Neural crest cell (in vitro differentiated cells): Measurements from ENCODE around the gene CCDC138. TPM values are rescaled to one million over a fixed set of nuclear protein-coding genes. Genes with fewer than 3 reads are reported as not detected.
A peak's percentile ranks its signal among the peaks of the same experiment; 100 is the strongest.

Source experiments
- DNase-seq: peaks from one replicate; pipeline ENCODE4 v3.0.0; 2021; ENCODE audit warnings: low read depth, mixed read lengths, low spot score
- H3K27ac Mint-ChIP-seq: one replicate; pipeline ENCODE4 v1.8.0; 2021; ENCODE audit warnings: mild to moderate bottlenecking, mixed read lengths; ENCODE audit not compliant: unreplicated experiment
- H3K27me3 Mint-ChIP-seq: 2 replicates; pipeline ENCODE4 v1.8.0; 2021; ENCODE audit warnings: low read depth, mild to moderate bottlenecking, mixed read lengths
- H3K36me3 Mint-ChIP-seq: 2 replicates; pipeline ENCODE4 v1.8.0; 2021; ENCODE audit warnings: low read depth, mild to moderate bottlenecking, mixed read lengths
- H3K4me1 Mint-ChIP-seq: 2 replicates; pipeline ENCODE4 v1.8.0; 2021; ENCODE audit warnings: mixed read lengths
- H3K4me3 Mint-ChIP-seq: one replicate; pipeline ENCODE4 v1.8.0; 2021; ENCODE audit warnings: mild to moderate bottlenecking, mixed read lengths
- H3K9me3 Mint-ChIP-seq: 2 replicates; pipeline ENCODE4 v1.8.0; 2021; ENCODE audit warnings: mixed read lengths
- CTCF ChIP-seq: fragments of 200-600 bp; sonication (generic); conservative IDR thresholded peaks from 2 replicates; pipeline ENCODE4 v1.5.0; 2021; ENCODE audit warnings: antibody characterized with exemption, mild to moderate bottlenecking
- total RNA-seq: library from RNA; stranded (reverse); gene quantifications from 2 replicates; pipeline ENCODE4 v1.2.1, GENCODE V29; 2021

CCDC138 gene
- total RNA-seq, 1 donor from 2014 or later = 39.7 TPM

- no peak for TF ChIP-seq CTCF
- Mint-ChIP-seq H3K4me1 (peaks cover 4% of the 10 kb centered on the region), H3K4me3 (no peak overlapping the region), H3K27ac (no peak overlapping the region), H3K36me3 (no peaks in the 10 kb centered on the region), H3K9me3 (no peaks in the 10 kb centered on the region), H3K27me3 (no peaks in the 10 kb centered on the region)
- no peak for DNase-seq
Observed at GRCh38 chr2:108923736-108924579, 137.4 kb downstream of the CCDC138 start.

GRCh38 chr2:108924580-108925251 lies 138.1 kb downstream of the CCDC138 start:
- no peak overlapping the region for H3K4me3 Mint-ChIP-seq
- DNase-seq = no peak
- peaks cover 4% of the 10 kb centered on the region for H3K4me1 Mint-ChIP-seq
- no peaks in the 10 kb centered on the region for H3K27me3 Mint-ChIP-seq
- no peak for TF ChIP-seq CTCF
- H3K9me3 Mint-ChIP-seq = no peaks in the 10 kb centered on the region
- H3K36me3 Mint-ChIP-seq = no peaks in the 10 kb centered on the region
- H3K27ac Mint-ChIP-seq = peak overlapping the region; percentile 68

- H3K27ac Mint-ChIP-seq = no peak overlapping the region
- no peaks in the 10 kb centered on the region for H3K9me3 Mint-ChIP-seq
- H3K4me3 Mint-ChIP-seq = no peak overlapping the region
- no peaks in the 10 kb centered on the region for H3K27me3 Mint-ChIP-seq
- TF ChIP-seq CTCF = no peak
- H3K36me3 Mint-ChIP-seq = no peaks in the 10 kb centered on the region
- DNase-seq = no peak
- peaks cover 1% of the 10 kb centered on the region for H3K4me1 Mint-ChIP-seq
Observed at GRCh38 chr2:108925286-108925685, 138.7 kb downstream of the CCDC138 start.

GRCh38 chr2:108925735-108926134 lies 139.2 kb downstream of the CCDC138 start:
- H3K27ac Mint-ChIP-seq = no peak overlapping the region
- H3K4me1 Mint-ChIP-seq = no peaks in the 10 kb centered on the region
- no peaks in the 10 kb centered on the region for H3K27me3 Mint-ChIP-seq
- no peak for DNase-seq
- H3K9me3 Mint-ChIP-seq = no peaks in the 10 kb centered on the region
- TF ChIP-seq CTCF = no peak
- no peaks in the 10 kb centered on the region for H3K36me3 Mint-ChIP-seq
- no peak overlapping the region for H3K4me3 Mint-ChIP-seq

Other genes starting within 250 kb of the CCDC138 start
- gene RANBP2, start 67.3 kb upstream of the CCDC138 start, total RNA-seq = 73.8 and 73.9 TPM in 2 replicates
- gene EDAR, start 202.4 kb downstream of the CCDC138 start, total RNA-seq = not detected in 2 replicates